GM12873 (cell line): ENCODE measurements around the gene PRSS2.

ENCODE experiments used
- TF ChIP-seq, protein P1 (sequence below): IDR thresholded peaks from 2 replicates; pipeline ENCODE4 v1.5.1; 2012; ENCODE audit warnings: low read depth, mild to moderate bottlenecking, moderate library complexity, low read length, control low read depth; ENCODE audit not compliant: insufficient read depth; ENCODE audit errors: missing control alignments

Gene PRSS2

DNA sequence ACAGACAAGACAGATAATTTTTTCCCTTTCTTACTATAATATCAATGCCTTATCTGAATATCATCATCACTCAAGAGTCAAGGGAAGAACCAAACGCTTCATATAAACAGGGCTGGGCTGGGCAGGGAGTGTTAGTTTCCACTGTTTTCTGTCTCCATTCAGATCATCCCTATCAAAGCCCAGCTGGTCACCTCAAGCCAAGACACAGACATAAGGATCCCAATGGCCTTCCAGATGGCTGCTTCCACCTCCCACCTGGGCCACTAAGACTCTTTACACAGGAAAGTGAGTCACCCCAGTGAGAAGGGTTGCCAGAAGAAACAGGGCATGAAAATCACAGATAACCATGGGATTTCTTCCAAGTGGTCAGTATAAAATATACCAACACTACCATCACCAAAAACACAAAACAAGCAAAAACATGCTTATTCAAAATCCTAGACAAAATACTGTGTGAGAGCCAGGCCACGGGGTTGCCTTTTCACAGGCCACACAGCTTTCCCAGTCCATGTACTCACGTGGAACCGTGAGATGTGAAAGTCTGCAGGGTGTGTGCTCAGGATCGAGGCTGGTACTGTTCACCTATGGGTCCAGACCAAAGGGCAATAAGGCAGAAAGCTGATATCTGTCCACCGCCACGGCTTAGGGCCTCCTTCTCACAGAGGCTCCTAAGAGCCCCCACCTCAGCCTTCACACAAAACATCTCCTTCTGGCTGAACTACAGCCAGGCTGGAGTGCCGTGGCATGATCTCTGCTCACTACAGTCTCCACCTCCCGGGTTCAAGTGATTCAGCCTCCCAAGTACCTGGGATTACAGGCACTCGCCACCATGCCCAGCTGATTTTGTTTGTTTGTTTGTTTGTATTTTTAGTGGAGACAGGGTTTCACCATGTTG, 15.8 kb upstream of the PRSS2 start:
- TF ChIP-seq, protein P1, sequence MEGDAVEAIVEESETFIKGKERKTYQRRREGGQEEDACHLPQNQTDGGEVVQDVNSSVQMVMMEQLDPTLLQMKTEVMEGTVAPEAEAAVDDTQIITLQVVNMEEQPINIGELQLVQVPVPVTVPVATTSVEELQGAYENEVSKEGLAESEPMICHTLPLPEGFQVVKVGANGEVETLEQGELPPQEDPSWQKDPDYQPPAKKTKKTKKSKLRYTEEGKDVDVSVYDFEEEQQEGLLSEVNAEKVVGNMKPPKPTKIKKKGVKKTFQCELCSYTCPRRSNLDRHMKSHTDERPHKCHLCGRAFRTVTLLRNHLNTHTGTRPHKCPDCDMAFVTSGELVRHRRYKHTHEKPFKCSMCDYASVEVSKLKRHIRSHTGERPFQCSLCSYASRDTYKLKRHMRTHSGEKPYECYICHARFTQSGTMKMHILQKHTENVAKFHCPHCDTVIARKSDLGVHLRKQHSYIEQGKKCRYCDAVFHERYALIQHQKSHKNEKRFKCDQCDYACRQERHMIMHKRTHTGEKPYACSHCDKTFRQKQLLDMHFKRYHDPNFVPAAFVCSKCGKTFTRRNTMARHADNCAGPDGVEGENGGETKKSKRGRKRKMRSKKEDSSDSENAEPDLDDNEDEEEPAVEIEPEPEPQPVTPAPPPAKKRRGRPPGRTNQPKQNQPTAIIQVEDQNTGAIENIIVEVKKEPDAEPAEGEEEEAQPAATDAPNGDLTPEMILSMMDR, result no peak

DNA sequence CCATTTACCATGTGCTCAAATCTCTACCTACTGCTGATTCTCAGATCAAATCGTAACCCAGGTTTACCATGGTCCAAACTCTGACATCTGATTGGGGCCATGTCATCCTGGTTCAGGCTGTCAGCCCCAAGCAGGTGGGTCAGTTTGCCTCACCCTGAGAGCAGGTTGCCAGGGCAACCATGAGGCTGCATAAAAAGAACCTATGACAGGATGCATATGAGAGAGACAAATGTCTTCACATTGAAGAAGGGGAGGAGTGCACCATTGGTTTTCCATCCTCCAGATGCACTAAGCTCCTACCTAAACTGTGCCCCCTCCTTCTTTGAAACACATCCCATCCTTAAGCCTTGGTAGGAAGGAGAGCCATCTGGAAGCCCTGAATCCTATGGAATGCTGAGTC, 11.3 kb upstream of the PRSS2 start:
- TF ChIP-seq, protein P1, result no peak

DNA sequence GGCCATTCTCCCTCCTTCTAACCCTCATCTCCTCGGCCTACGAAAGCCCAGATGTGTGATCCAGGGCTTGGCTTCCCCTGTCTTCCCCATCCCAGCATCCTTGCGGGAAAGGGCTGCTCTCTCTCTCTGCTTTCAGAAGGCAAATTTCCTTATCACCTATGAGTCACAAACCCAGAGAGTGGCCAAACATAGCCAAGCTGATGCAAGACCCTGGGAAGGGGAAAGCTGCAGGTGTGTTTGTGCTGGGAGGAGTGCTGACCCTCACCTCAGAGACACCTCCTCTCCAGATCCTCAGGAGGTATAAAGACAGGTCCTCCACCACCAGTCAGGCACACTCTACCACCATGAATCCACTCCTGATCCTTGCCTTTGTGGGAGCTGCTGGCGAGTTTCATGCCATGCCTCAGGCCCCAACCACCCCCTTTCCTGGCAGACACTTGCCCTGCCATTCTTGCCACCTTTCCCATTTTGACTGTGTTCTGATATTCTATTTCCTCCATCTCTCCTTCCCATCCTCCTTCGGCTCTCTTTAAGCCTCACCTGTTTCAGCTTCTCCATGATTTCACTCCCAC, 10.6 kb upstream of the PRSS2 start:
- TF ChIP-seq, protein P1, result no peak

DNA sequence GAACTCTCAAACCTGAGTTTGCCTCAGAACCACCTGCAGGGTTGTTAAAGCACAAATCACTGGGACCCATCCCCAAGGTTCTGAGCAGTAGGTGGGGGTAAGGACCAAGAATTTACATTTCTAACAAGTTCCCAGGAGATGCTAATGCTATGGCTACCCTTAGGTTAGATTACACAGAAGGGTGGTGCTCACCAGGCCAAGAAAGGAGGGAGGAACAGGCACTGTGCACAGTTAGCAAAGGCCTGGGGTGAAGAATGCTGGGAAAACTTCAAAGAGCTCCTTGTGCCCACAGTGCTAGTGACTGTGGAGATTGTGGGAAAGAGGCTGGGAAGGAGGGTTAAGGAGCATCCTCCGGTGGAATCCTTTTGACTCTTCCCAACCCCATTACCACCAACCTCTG, 8.7 kb upstream of the PRSS2 start:
- TF ChIP-seq, protein P1, result no peak

DNA sequence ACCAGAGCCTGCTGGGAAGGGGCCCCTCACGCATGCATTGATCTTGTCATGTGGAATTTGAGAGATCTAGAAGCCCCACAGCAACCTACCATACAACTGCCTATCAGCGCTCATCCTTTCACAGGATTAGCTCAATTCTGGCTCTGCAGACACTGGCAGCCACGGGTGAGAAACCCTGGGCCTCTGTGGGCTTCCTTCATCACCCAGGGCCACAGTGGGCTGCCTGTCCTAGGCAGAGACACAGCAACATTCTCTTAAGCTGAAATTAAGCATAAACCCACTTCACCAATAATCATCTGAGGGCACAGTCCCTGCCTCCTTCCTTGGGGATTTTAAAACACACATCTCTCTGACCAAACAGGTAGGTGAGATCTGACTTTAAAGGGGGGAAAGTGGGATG, 3.3 kb upstream of the PRSS2 start:
- TF ChIP-seq, protein P1, result no peak

DNA sequence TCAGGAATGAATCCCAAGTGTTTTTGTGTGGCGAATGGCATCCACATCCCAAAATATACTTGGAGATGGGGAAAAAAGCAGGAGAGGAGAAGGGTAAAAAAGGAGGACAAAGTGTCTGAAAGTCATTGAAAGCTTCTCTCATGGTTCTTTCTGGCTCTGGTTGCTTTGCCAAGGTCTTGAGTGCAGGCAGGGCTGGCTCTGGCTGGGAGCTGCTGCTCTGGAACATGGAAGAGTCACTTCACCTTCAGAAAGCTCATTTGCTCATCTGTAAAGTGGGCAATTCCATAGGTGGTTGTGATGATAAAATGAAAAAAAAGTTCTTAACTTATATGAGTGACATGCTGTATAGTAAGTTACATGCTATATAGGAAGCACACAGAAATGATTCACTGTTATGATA, 2.9 kb upstream of the PRSS2 start:
- TF ChIP-seq, protein P1, result no peak

DNA sequence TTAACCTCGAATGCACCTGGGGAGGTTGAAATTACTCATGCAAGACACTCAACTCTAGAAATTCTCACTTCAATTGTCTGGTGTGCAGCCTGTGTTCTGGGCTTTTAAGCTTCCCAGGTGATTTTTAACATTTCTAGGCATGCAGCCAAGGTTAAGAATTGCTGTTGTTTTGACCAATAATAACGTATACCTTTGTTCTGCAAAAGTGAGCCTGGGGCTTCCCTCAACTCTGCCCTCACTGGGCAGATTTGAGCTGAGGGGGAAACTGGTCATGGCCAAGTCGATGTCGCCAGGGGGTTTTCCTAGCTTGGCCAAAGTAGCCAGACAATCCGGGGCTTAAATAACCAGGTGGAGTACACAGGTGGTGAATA, 568 bp downstream of the PRSS2 start:
- TF ChIP-seq, protein P1, result no peak
